ENCODE data around the gene PTX3. TPM values are rescaled to one million over a fixed set of nuclear protein-coding genes. Genes with fewer than 3 reads are reported as not detected.

Gene PTX3
- total RNA-seq, 1 experiment from 2014 or later: 2.1 TPM

GRCh38 chr3:157392104-157392503, 44.5 kb upstream of the PTX3 start:
- in situ Hi-C loops (cut with HindIII; ENCODE audit: low pct_unique_long_range_greater_than_20kb, low sequenced_read_pairs) (no loop called here), intact Hi-C loops (cut with micrococcal nuclease; ENCODE audit: unreplicated experiment) (no loop called here)
- no peak overlapping the region for H3K27ac ChIP-seq (ENCODE audit: low read length)
- CTCF ChIA-PET: no interaction called here
- DNase-seq (ENCODE audit: low read depth, low spot score) (no peak), ATAC-seq (no peak)
- no peaks in the 10 kb centered on the region for H3K36me3 ChIP-seq (ENCODE audit: control insufficient read depth, insufficient read depth, low read length)
- no peaks in the 10 kb centered on the region for H3K9me3 ChIP-seq (ENCODE audit: control insufficient read depth, insufficient read depth, low read depth, low read length)
- H3K27me3 ChIP-seq (ENCODE audit: control insufficient read depth, insufficient read depth, low read length): no peaks in the 10 kb centered on the region; the same call in 1 of the 2 replicates
- POLR2A ChIA-PET: no interaction called here
- no peaks in the 10 kb centered on the region for H3K4me1 ChIP-seq (ENCODE audit: control insufficient read depth, insufficient read depth, low read length)
- TF ChIP-seq SIN3A (IDR thresholded peaks at IDR 0.05; ENCODE audit: borderline replicate concordance, insufficient read depth, low read depth, low read length) (no peak), REST (IDR thresholded peaks at IDR 0.05; ENCODE audit: insufficient read depth in 1 of 2, low read depth in 2 of 2, low read length in 1 of 2) (no peak), TCF7L2 (IDR thresholded peaks at IDR 0.05; ENCODE audit: low read depth, low read length) (no peak), POLR2AphosphoS5 (IDR thresholded peaks at IDR 0.05; ENCODE audit: low read depth, low read length) (no peak)
- TF ChIP-seq, protein P1, sequence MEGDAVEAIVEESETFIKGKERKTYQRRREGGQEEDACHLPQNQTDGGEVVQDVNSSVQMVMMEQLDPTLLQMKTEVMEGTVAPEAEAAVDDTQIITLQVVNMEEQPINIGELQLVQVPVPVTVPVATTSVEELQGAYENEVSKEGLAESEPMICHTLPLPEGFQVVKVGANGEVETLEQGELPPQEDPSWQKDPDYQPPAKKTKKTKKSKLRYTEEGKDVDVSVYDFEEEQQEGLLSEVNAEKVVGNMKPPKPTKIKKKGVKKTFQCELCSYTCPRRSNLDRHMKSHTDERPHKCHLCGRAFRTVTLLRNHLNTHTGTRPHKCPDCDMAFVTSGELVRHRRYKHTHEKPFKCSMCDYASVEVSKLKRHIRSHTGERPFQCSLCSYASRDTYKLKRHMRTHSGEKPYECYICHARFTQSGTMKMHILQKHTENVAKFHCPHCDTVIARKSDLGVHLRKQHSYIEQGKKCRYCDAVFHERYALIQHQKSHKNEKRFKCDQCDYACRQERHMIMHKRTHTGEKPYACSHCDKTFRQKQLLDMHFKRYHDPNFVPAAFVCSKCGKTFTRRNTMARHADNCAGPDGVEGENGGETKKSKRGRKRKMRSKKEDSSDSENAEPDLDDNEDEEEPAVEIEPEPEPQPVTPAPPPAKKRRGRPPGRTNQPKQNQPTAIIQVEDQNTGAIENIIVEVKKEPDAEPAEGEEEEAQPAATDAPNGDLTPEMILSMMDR (IDR thresholded peaks at IDR 0.05): no peak
- no peak overlapping the region for H3K4me3 ChIP-seq (ENCODE audit: low read depth in 2 of 2, low read length in 2 of 2)
- no TSS peak for BruUV-seq (replicated peaks)

GRCh38 chr3:157393113-157393512, 43.5 kb upstream of the PTX3 start:
- TF ChIP-seq, protein P1 (IDR thresholded peaks at IDR 0.05): no peak
- TF ChIP-seq SIN3A (IDR thresholded peaks at IDR 0.05; ENCODE audit: borderline replicate concordance, insufficient read depth, low read depth, low read length) (no peak), REST (IDR thresholded peaks at IDR 0.05; ENCODE audit: insufficient read depth in 1 of 2, low read depth in 2 of 2, low read length in 1 of 2) (no peak), POLR2AphosphoS5 (IDR thresholded peaks at IDR 0.05; ENCODE audit: low read depth, low read length) (no peak), TCF7L2 (IDR thresholded peaks at IDR 0.05; ENCODE audit: low read depth, low read length) (no peak)
- CTCF ChIA-PET: no interaction called here
- Histone ChIP-seq H3K9me3 (ENCODE audit: control insufficient read depth, insufficient read depth, low read depth, low read length) (no peaks in the 10 kb centered on the region), H3K36me3 (ENCODE audit: control insufficient read depth, insufficient read depth, low read length) (no peaks in the 10 kb centered on the region), H3K27me3 (ENCODE audit: control insufficient read depth, insufficient read depth, low read length) (no peaks in the 10 kb centered on the region; the same call in 1 of the 2 replicates), H3K4me3 (ENCODE audit: low read depth in 2 of 2, low read length in 2 of 2) (no peak overlapping the region), H3K27ac (ENCODE audit: low read length) (no peak overlapping the region), H3K4me1 (ENCODE audit: control insufficient read depth, insufficient read depth, low read length) (no peaks in the 10 kb centered on the region)
- DNase-seq (ENCODE audit: low read depth, low spot score): no peak
- in situ Hi-C loops (cut with HindIII; ENCODE audit: low pct_unique_long_range_greater_than_20kb, low sequenced_read_pairs) (no loop called here), intact Hi-C loops (cut with micrococcal nuclease; ENCODE audit: unreplicated experiment) (no loop called here)
- POLR2A ChIA-PET: no interaction called here
- BruUV-seq (replicated peaks): no TSS peak
- no peak for ATAC-seq

Data from Panc1 (cell line).